ENCODE data around the gene GJB4.
"Not testable (repeated sequence)": the region's sequence is repeated elsewhere in the genome, so short reads cannot be mapped to it uniquely, and the experiment has no call there.

The GJB4 gene

GRCh38 chr1:34747638-34747941 lies 11.9 kb upstream of the GJB4 start:
- no peak for DNase-seq

GRCh38 chr1:34749992-34750391 lies 9.5 kb upstream of the GJB4 start:
- DNase-seq = no peak

GRCh38 chr1:34750610-34751009 lies 8.9 kb upstream of the GJB4 start:
- DNase-seq = no peak

- DNase-seq = no peak
These were observed 6.4 kb upstream of the GJB4 start for GRCh38 chr1:34753163-34753562.

- no peak for DNase-seq
These were observed 4.4 kb upstream of the GJB4 start, which contains the start of gene GJB5 for GRCh38 chr1:34754964-34755637. Gene GJB5 (plus strand): TSS chr1:34755047. CDS start chr1:34757331, 2,284 bp downstream.

GRCh38 chr1:34755961-34756360 lies 3.6 kb upstream of the GJB4 start:
- no peak for DNase-seq

GRCh38 chr1:34757386-34757785 lies 2.2 kb upstream of the GJB4 start:
- DNase-seq = no peak

- no peak for DNase-seq
These were observed 789 bp upstream of the GJB4 start for GRCh38 chr1:34758751-34759150.

- DNase-seq = no peak
These were observed 1.7 kb downstream of the GJB4 start for GRCh38 chr1:34761176-34761761.

GRCh38 chr1:34761776-34762307 lies 2.3 kb downstream of the GJB4 start:
- no peak for DNase-seq

GRCh38 chr1:34762474-34763141 lies 3.1 kb downstream of the GJB4 start:
- DNase-seq = no peak

GRCh38 chr1:34763142-34763781 lies 3.7 kb downstream of the GJB4 start:
- DNase-seq = no peak

GRCh38 chr1:34768856-34769255 lies 9.3 kb downstream of the GJB4 start:
- DNase-seq = no peak

- DNase-seq = peak in 1 of 2 donors; percentile 10
These were observed 11.5 kb downstream of the GJB4 start for GRCh38 chr1:34770891-34771504.

GRCh38 chr1:34771573-34772371 lies 12.2 kb downstream of the GJB4 start:
- peak in 1 of 2 donors; percentile 11 for DNase-seq

GRCh38 chr1:34773114-34773513 lies 13.6 kb downstream of the GJB4 start:
- DNase-seq = not testable (repeated sequence)

- DNase-seq = no peak
These were observed 15.4 kb downstream of the GJB4 start for GRCh38 chr1:34774957-34775356.

GRCh38 chr1:34776911-34777310 lies 17.4 kb downstream of the GJB4 start:
- no peak for DNase-seq

- no peak for DNase-seq
These were observed 18.2 kb downstream of the GJB4 start for GRCh38 chr1:34777519-34778321.

GRCh38 chr1:34778381-34778780 lies 18.8 kb downstream of the GJB4 start:
- DNase-seq = no peak

GRCh38 chr1:34779005-34779404 lies 19.5 kb downstream of the GJB4 start:
- DNase-seq = no peak

Data from hippocampal formation (tissue), 2 donors.